ENCODE data around the gene CD2AP. TPM values are rescaled to one million over a fixed set of nuclear protein-coding genes. Genes with fewer than 3 reads are reported as not detected.
A peak's percentile ranks its signal among the peaks of the same experiment; 100 is the strongest.
"Not testable (repeated sequence)": the region's sequence is repeated elsewhere in the genome, so short reads cannot be mapped to it uniquely, and the experiment has no call there.

CD2AP gene
- total RNA-seq, 1 experiment from 2014 or later, result 23.3 TPM

- peak; percentile 76 for DNase-seq (ENCODE audit: low read depth)
Measured at GRCh38 chr6:47631269-47631772, 153.7 kb downstream of the CD2AP start.

- DNase-seq (ENCODE audit: low read depth), result no peak
Measured at GRCh38 chr6:47631797-47632196, 154.2 kb downstream of the CD2AP start.

- peak; percentile 27 for DNase-seq (ENCODE audit: low read depth)
Measured at GRCh38 chr6:47633141-47633540, 155.6 kb downstream of the CD2AP start.

GRCh38 chr6:47634210-47635047 lies 156.8 kb downstream of the CD2AP start:
- no peak for DNase-seq (ENCODE audit: low read depth)

- DNase-seq (ENCODE audit: low read depth), result no peak
Measured at GRCh38 chr6:47646689-47647088, 169.1 kb downstream of the CD2AP start.

- DNase-seq (ENCODE audit: low read depth), result no peak
Measured at GRCh38 chr6:47647188-47647587, 169.6 kb downstream of the CD2AP start.

GRCh38 chr6:47647626-47648025 lies 170.0 kb downstream of the CD2AP start:
- not testable (repeated sequence) for DNase-seq (ENCODE audit: low read depth)

- DNase-seq (ENCODE audit: low read depth), result no peak
Measured at GRCh38 chr6:47648031-47648430, 170.4 kb downstream of the CD2AP start.

- DNase-seq (ENCODE audit: low read depth), result no peak
Measured at GRCh38 chr6:47650553-47651432, 173.2 kb downstream of the CD2AP start.

- peak; percentile 52 for DNase-seq (ENCODE audit: low read depth)
Measured at GRCh38 chr6:47651505-47651944, 173.9 kb downstream of the CD2AP start.

- DNase-seq (ENCODE audit: low read depth), result no peak
Measured at GRCh38 chr6:47653706-47654105, 176.1 kb downstream of the CD2AP start.

GRCh38 chr6:47654255-47654654 lies 176.7 kb downstream of the CD2AP start:
- DNase-seq (ENCODE audit: low read depth), result peak; percentile 12

- peak; percentile 87 for DNase-seq (ENCODE audit: low read depth)
Measured at GRCh38 chr6:47655719-47656595, 178.4 kb downstream of the CD2AP start.

GRCh38 chr6:47661960-47662359 lies 184.4 kb downstream of the CD2AP start:
- no peak for DNase-seq (ENCODE audit: low read depth)

- no peak for DNase-seq (ENCODE audit: low read depth)
Measured at GRCh38 chr6:47663462-47664216, 186.1 kb downstream of the CD2AP start.

- DNase-seq (ENCODE audit: low read depth), result no peak
Measured at GRCh38 chr6:47665112-47665511, 187.5 kb downstream of the CD2AP start.

GRCh38 chr6:47669684-47670513 lies 192.3 kb downstream of the CD2AP start:
- peak; percentile 13 for DNase-seq (ENCODE audit: low read depth)

- no peak for DNase-seq (ENCODE audit: low read depth)
Measured at GRCh38 chr6:47670851-47671250, 193.3 kb downstream of the CD2AP start.

- DNase-seq (ENCODE audit: low read depth), result no peak
Measured at GRCh38 chr6:47671777-47672176, 194.2 kb downstream of the CD2AP start.

All from HT1080 (cell line).